Mucosa of descending colon (tissue), 3 donors: Measurements from ENCODE around the gene LRP6. TPM values are rescaled to one million over a fixed set of nuclear protein-coding genes. Genes with fewer than 3 reads are reported as not detected.

ENCODE experiments used
- ATAC-seq: fragments of 200-7000 bp; cut with Tn5 transposase; one replicate; pipeline ENCODE4 v1.9.1; 2020; ENCODE audit warnings: mild to moderate bottlenecking, moderate library complexity
- DNase-seq, 3 donors: peaks; one replicate each; pipeline ENCODE4 v3.0.0-alpha.2; 2020
- H3K36me3 ChIP-seq: fragments of 200-600 bp; one replicate; pipeline ENCODE4 v1.8.0; 2021; ENCODE audit warnings: low read depth, mild to moderate bottlenecking
- H3K4me1 ChIP-seq: fragments of 200-600 bp; one replicate; pipeline ENCODE4 v1.8.0; 2021; ENCODE audit warnings: low read depth, mild to moderate bottlenecking
- H3K4me3 ChIP-seq: fragments of 200-600 bp; one replicate; pipeline ENCODE4 v1.8.0; 2021; ENCODE audit warnings: mild to moderate bottlenecking
- H3K9me3 ChIP-seq: fragments of 200-600 bp; one replicate; pipeline ENCODE4 v1.8.0; 2021; ENCODE audit warnings: mild to moderate bottlenecking
- intact Hi-C, 2 donors: fragments of 100-400 bp; cut with DNase I in 1 of 2; cut with micrococcal nuclease in 1 of 2; formaldehyde crosslinking; loops; one replicate each; pipeline versions ENCODE4 v1.11.0 to v1.11.1; 2022; cut with DNase I, micrococcal nuclease
- total RNA-seq, 3 donors: library from RNA; stranded (reverse); fragmentation: NEBNext Ultra II Directional in 2 of 3; extraction: Animal tissue kit (Norgen Biotek cat#: 25700) in 2 of 3; gene quantifications; one replicate each; pipeline versions ENCODE4 v1.2.1 to v1.2.4, GENCODE V29; 2021 to 2023
- TF ChIP-seq, protein P1 (sequence below): fragments of 200-600 bp; IDR thresholded peaks from one replicate; pipeline ENCODE4 v1.8.0; 2022; ENCODE audit warnings: antibody characterized with exemption, mild to moderate bottlenecking
- donor health status: DM: no; HTN: no; CAD: no; lungs with moderate emphysema.
- donor health status: DM: no; HTN: no; CAD: no.
- donor health status: DM: no; HTN: yes; CAD: no.

The LRP6 gene
- total RNA-seq, 3 donors from 2014 or later = 32.2 to 57.2 (median 37.2) TPM

DNA sequence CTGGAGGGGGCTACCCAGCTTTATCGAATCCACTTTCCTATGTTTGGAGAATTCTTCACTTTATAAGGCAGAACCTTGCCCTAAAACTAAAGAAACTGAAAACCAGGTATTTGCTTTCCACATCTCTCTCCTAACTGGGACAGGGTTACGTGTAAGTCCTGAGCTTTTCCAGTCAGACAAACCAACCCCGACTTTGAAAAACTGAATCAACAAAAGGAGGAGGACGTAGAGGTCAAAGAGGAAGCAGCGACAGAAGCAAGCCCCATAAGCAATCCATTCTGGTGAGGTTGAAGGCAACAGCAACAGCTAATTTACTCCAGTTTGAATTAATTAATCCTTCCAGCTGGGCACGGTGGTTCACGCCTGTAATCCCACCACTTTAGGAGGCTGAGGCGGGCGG is 47.2 kb downstream of the LRP6 start:
- ATAC-seq = no peak
- TF ChIP-seq, protein P1, sequence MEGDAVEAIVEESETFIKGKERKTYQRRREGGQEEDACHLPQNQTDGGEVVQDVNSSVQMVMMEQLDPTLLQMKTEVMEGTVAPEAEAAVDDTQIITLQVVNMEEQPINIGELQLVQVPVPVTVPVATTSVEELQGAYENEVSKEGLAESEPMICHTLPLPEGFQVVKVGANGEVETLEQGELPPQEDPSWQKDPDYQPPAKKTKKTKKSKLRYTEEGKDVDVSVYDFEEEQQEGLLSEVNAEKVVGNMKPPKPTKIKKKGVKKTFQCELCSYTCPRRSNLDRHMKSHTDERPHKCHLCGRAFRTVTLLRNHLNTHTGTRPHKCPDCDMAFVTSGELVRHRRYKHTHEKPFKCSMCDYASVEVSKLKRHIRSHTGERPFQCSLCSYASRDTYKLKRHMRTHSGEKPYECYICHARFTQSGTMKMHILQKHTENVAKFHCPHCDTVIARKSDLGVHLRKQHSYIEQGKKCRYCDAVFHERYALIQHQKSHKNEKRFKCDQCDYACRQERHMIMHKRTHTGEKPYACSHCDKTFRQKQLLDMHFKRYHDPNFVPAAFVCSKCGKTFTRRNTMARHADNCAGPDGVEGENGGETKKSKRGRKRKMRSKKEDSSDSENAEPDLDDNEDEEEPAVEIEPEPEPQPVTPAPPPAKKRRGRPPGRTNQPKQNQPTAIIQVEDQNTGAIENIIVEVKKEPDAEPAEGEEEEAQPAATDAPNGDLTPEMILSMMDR = no peak
- Histone ChIP-seq H3K36me3 (no peaks in the 10 kb centered on the region), H3K4me3 (no peak overlapping the region), H3K4me1 (peaks cover 7% of the 10 kb centered on the region), H3K9me3 (no peaks in the 10 kb centered on the region)
- no peak for DNase-seq
- intact Hi-C loops = no loop called here

- no peak for ATAC-seq
- Histone ChIP-seq H3K36me3 (no peaks in the 10 kb centered on the region), H3K4me3 (no peak overlapping the region), H3K9me3 (no peaks in the 10 kb centered on the region), H3K4me1 (peaks cover 7% of the 10 kb centered on the region)
- intact Hi-C loops = no loop called here
- no peak for DNase-seq
- TF ChIP-seq, protein P1 = no peak
Observed at GRCh38 chr12:12217018-12217359, 49.9 kb downstream of the LRP6 start.

- no peak overlapping the region for H3K4me3 ChIP-seq
- peaks cover 7% of the 10 kb centered on the region for H3K4me1 ChIP-seq
- ATAC-seq (no peak), DNase-seq (no peak)
- intact Hi-C loops = no loop called here
- TF ChIP-seq, protein P1 = no peak
- no peaks in the 10 kb centered on the region for H3K36me3 ChIP-seq
- no peaks in the 10 kb centered on the region for H3K9me3 ChIP-seq
Observed at GRCh38 chr12:12216349-12217017, 50.4 kb downstream of the LRP6 start.

DNA sequence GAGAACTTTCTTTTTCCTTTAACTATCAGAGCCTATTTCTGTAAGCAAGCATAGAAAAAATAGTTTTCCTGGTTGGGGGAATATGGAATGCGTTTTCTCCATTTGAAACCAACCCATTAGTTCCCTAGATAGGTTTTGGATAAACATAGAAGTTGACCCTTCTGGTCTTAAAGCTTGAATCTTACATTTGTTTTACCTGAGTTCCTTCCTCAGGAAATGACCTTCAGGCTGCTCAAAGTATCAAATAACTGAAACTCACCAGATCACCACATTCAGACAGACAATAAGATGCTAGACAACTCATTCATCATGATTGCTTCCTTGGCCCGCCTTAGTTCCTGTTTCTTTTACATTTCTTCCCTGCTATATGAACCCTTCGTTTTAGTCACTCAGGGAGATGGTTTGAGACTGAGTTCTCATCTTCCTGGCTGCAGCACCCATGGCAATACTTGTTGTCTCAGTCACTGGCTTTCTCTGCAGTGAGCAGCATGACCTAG is 52.2 kb downstream of the LRP6 start:
- no peak for DNase-seq
- Histone ChIP-seq H3K4me1 (peaks cover 13% of the 10 kb centered on the region), H3K36me3 (no peaks in the 10 kb centered on the region), H3K4me3 (no peak overlapping the region), H3K9me3 (no peaks in the 10 kb centered on the region)
- TF ChIP-seq, protein P1 = no peak
- intact Hi-C loops = no loop called here
- peak; percentile 21 for ATAC-seq

GRCh38 chr12:12214201-12214600 is 52.6 kb downstream of the LRP6 start:
- H3K4me3 ChIP-seq = no peak overlapping the region
- H3K36me3 ChIP-seq = no peaks in the 10 kb centered on the region
- intact Hi-C loops = no loop called here
- no peak for DNase-seq
- TF ChIP-seq, protein P1 = no peak
- H3K4me1 ChIP-seq = peaks cover 13% of the 10 kb centered on the region
- no peak for ATAC-seq
- H3K9me3 ChIP-seq = no peaks in the 10 kb centered on the region
